NT2/D1 (cell line): ENCODE results near the gene ITGB5.

Experiments
- SUZ12 ChIP-seq: IDR thresholded peaks from 2 replicates; pipeline ENCODE4 v1.6.1; 2011; ENCODE audit not compliant: insufficient read length, insufficient read depth; ENCODE audit errors: extremely low read depth
- YY1 ChIP-seq: IDR thresholded peaks from 2 replicates; pipeline ENCODE4 v1.6.1; 2011; ENCODE audit not compliant: insufficient read length, insufficient read depth
- ZNF274 ChIP-seq: IDR thresholded peaks from 2 replicates; pipeline ENCODE4 v1.6.1; 2011; ENCODE audit warnings: mild to moderate bottlenecking, low read depth, low read length

- no peak for TF ChIP-seq ZNF274
- no peak for TF ChIP-seq YY1
- no peak for TF ChIP-seq SUZ12
Observed at GRCh38 chr3:124791142-124791541, 96.0 kb downstream of the ITGB5 start.
